GM12891 (cell line): ENCODE results near the gene ALKBH3.

Source experiments
- PAX5 ChIP-seq: IDR thresholded peaks from 2 replicates; pipeline ENCODE4 v1.6.1; 2011; ENCODE audit warnings: low read length, moderate library complexity, mild to moderate bottlenecking; ENCODE audit not compliant: insufficient read depth, severe bottlenecking
- POLR2A ChIP-seq: IDR thresholded peaks from 2 replicates; pipeline ENCODE4 v1.6.1; 2011; ENCODE audit warnings: low read depth, low read length, control low read depth
- POLR2AphosphoS5 ChIP-seq: IDR thresholded peaks from 2 replicates; pipeline ENCODE4 v1.6.1; 2011; ENCODE audit warnings: low read depth, low read length, control low read depth
- POU2F2 ChIP-seq: IDR thresholded peaks from 2 replicates; pipeline ENCODE4 v1.6.1; 2011; ENCODE audit warnings: low read depth, mild to moderate bottlenecking, control low read depth, low read length, moderate library complexity
- SPI1 ChIP-seq: IDR thresholded peaks from 2 replicates; pipeline ENCODE4 v1.6.1; 2011; ENCODE audit warnings: low read depth, low read length, control low read depth
- TAF1 ChIP-seq: IDR thresholded peaks from 2 replicates; pipeline ENCODE4 v1.6.1; 2011; ENCODE audit warnings: low read depth, low read length, control low read depth

GRCh38 chr11:43925063-43925931, 44.7 kb downstream of the ALKBH3 start:
- no peak for TF ChIP-seq POLR2A
- TF ChIP-seq TAF1: no peak
- no peak for TF ChIP-seq POLR2AphosphoS5
- TF ChIP-seq SPI1: no peak
- TF ChIP-seq POU2F2: no peak
- TF ChIP-seq PAX5: no peak
